ENCODE results near the gene COG1. TPM values are rescaled to one million over a fixed set of nuclear protein-coding genes. Genes with fewer than 3 reads are reported as not detected.
A peak's percentile ranks its signal among the peaks of the same experiment; 100 is the strongest.

The COG1 gene
- polyA plus RNA-seq, 1 of the 3 experiments (the other 2 are of a cell fraction), result 52.8 TPM

GRCh38 chr17:73227944-73228343 is 35.1 kb downstream of the COG1 start:
- Histone ChIP-seq H3K4me2 (peak overlapping the region; percentile 49), H3K27ac (ENCODE audit: low read depth in 2 of 2, low read length in 1 of 2) (peak overlapping the region; percentile 30 to 42), H3F3A (replicated peaks; ENCODE audit: insufficient read depth) (peaks cover 27% of the 10 kb centered on the region), H3K9me3 (no peaks in the 10 kb centered on the region), H2AFZ (ENCODE audit: low read depth) (no peak overlapping the region), H3K4me1 (ENCODE audit: control insufficient read depth in 1 of 2, insufficient read depth in 2 of 2, low read depth in 1 of 2, low read length in 1 of 2) (peaks cover 25 to 35% of the 10 kb centered on the region in 2 experiments), H4K20me1 (ENCODE audit: insufficient read depth) (peaks cover 37% of the 10 kb centered on the region), H3K4me3 (ENCODE audit: low read depth in 2 of 2, low read length in 1 of 2) (no peak overlapping the region), H3K36me3 (replicated peaks in 1 of 2; ENCODE audit: control insufficient read depth in 1 of 2, insufficient read depth in 2 of 2, low read length in 1 of 2) (peaks cover 3 to 5% of the 10 kb centered on the region in 2 experiments), H3K9me2 (no peaks in the 10 kb centered on the region), H3K79me2 (ENCODE audit: insufficient read depth) (peaks cover 93% of the 10 kb centered on the region), H3K9ac (no peak overlapping the region), H3K27me3 (ENCODE audit: insufficient read depth) (no peaks in the 10 kb centered on the region)
- DNase-seq, result no peak
- TF ChIP-seq JUND (IDR thresholded peaks at IDR 0.05) (no peak), TEAD4 (IDR thresholded peaks at IDR 0.05; ENCODE audit: borderline replicate concordance, insufficient read depth) (no peak), TCF12 (IDR thresholded peaks at IDR 0.05) (no peak), FOSL2 (IDR thresholded peaks at IDR 0.05; ENCODE audit: borderline replicate concordance, low read depth) (no peak), RXRA (IDR thresholded peaks at IDR 0.05; ENCODE audit: borderline replicate concordance, low read depth) (no peak), ELF1 (IDR thresholded peaks at IDR 0.05) (no peak), RCOR1 (IDR thresholded peaks at IDR 0.05; ENCODE audit: low read length) (no peak), IRF3 (IDR thresholded peaks at IDR 0.05; ENCODE audit: low read depth, low read length) (no peak), MXI1 (IDR thresholded peaks at IDR 0.05; ENCODE audit: low read depth, low read length) (no peak), NRF1 (IDR thresholded peaks at IDR 0.05; ENCODE audit: low read depth, low read length) (no peak), EZH2phosphoT487 (IDR thresholded peaks at IDR 0.05; ENCODE audit: borderline replicate concordance, low read depth) (no peak), NFIC (IDR thresholded peaks at IDR 0.05; ENCODE audit: borderline replicate concordance) (no peak), POLR2AphosphoS5 (IDR thresholded peaks at IDR 0.05; ENCODE audit: low read depth, low read length) (no peak), EP300 (IDR thresholded peaks at IDR 0.05; ENCODE audit: borderline replicate concordance in 1 of 2, low read depth in 1 of 2, low read length in 1 of 2) (no peak), GABPA (IDR thresholded peaks at IDR 0.05; ENCODE audit: low read depth) (no peak), CHD2 (IDR thresholded peaks at IDR 0.05; ENCODE audit: low read length, partially characterized antibody) (no peak)
- 71% methylated on average over 6 of the region's 6 CpGs for WGBS (ENCODE audit: low lambda C conversion rate)
- POLR2A ChIA-PET, result interaction anchor here (0.8 kb wide), 1 partner anchor 129 kb away, joined by 3 read pairs; no protein-coding TSS in a partner anchor
- CTCF ChIA-PET, result interaction anchor here (0.7 to 2.1 kb wide), 10 partner anchors 8 to 502 kb away, joined by 3 to 11 read pairs (median 6); no protein-coding TSS in a partner anchor

GRCh38 chr17:73228748-73229236 is 35.9 kb downstream of the COG1 start:
- ChIA-PET CTCF (interaction anchor here (1.1 to 2.2 kb wide), 7 partner anchors 17 to 503 kb away, joined by 3 to 11 read pairs (median 6); no protein-coding TSS in a partner anchor), POLR2A (no interaction called here)
- peaks cover 27% of the 10 kb centered on the region for H3F3A ChIP-seq (replicated peaks; ENCODE audit: insufficient read depth)
- H3K79me2 ChIP-seq (ENCODE audit: insufficient read depth), result peaks cover 93% of the 10 kb centered on the region
- no peak overlapping the region for H3K9ac ChIP-seq
- peaks cover 32 to 35% of the 10 kb centered on the region in 2 experiments for H3K4me1 ChIP-seq (ENCODE audit: control insufficient read depth in 1 of 2, insufficient read depth in 2 of 2, low read depth in 1 of 2, low read length in 1 of 2)
- H3K4me3 ChIP-seq (ENCODE audit: low read depth in 2 of 2, low read length in 1 of 2), result no peak overlapping the region
- peaks cover 3 to 5% of the 10 kb centered on the region in 2 experiments for H3K36me3 ChIP-seq (replicated peaks in 1 of 2; ENCODE audit: control insufficient read depth in 1 of 2, insufficient read depth in 2 of 2, low read length in 1 of 2)
- no peaks in the 10 kb centered on the region for H3K9me2 ChIP-seq
- H2AFZ ChIP-seq (ENCODE audit: low read depth), result no peak overlapping the region
- peaks cover 36% of the 10 kb centered on the region for H4K20me1 ChIP-seq (ENCODE audit: insufficient read depth)
- no peak for DNase-seq
- WGBS (ENCODE audit: low lambda C conversion rate), result 8% methylated on average over 2 of the region's 2 CpGs
- H3K27ac ChIP-seq (ENCODE audit: low read depth in 2 of 2, low read length in 1 of 2), result peak overlapping the region; percentile 28 to 42
- H3K9me3 ChIP-seq, result no peaks in the 10 kb centered on the region
- H3K27me3 ChIP-seq (ENCODE audit: insufficient read depth), result no peaks in the 10 kb centered on the region
- peak overlapping the region; percentile 49 for H3K4me2 ChIP-seq
- no peak for TF ChIP-seq EP300 (IDR thresholded peaks at IDR 0.05; ENCODE audit: borderline replicate concordance in 1 of 2, low read depth in 1 of 2, low read length in 1 of 2)
- peak; percentile 43; the same call in 1 of the 2 replicates for TF ChIP-seq JUND (IDR thresholded peaks at IDR 0.05)
- no peak for TF ChIP-seq EZH2phosphoT487 (IDR thresholded peaks at IDR 0.05; ENCODE audit: borderline replicate concordance, low read depth)
- no peak for TF ChIP-seq FOXJ3 (CRISPR knock-in tag; IDR thresholded peaks at IDR 0.05)
- TF ChIP-seq RAD21 (IDR thresholded peaks at IDR 0.05; ENCODE audit: low read length), result no peak
- no peak for TF ChIP-seq USF2 (IDR thresholded peaks at IDR 0.05; ENCODE audit: borderline replicate concordance, low read depth, low read length)
- TF ChIP-seq SMC3 (IDR thresholded peaks at IDR 0.05; ENCODE audit: low read depth, low read length), result no peak
- no peak for TF ChIP-seq MEF2A (IDR thresholded peaks at IDR 0.05; ENCODE audit: borderline replicate concordance, low read depth)
- TF ChIP-seq TCF12 (IDR thresholded peaks at IDR 0.05), result peak; percentile 58
- TF ChIP-seq MXI1 (IDR thresholded peaks at IDR 0.05; ENCODE audit: low read depth, low read length), result no peak
- no peak for TF ChIP-seq ELF1 (IDR thresholded peaks at IDR 0.05)
- no peak for TF ChIP-seq USF1 (IDR thresholded peaks at IDR 0.05; ENCODE audit: borderline replicate concordance, low read depth)
- TF ChIP-seq GATA2 (CRISPR knock-in tag; IDR thresholded peaks at IDR 0.05), result no peak
- no peak for TF ChIP-seq CHD2 (IDR thresholded peaks at IDR 0.05; ENCODE audit: low read length, partially characterized antibody)
- peak; percentile 61; the same call in 1 of the 2 replicates for TF ChIP-seq PBX3 (IDR thresholded peaks at IDR 0.05)
- peak; percentile 70 for TF ChIP-seq FOSL2 (IDR thresholded peaks at IDR 0.05; ENCODE audit: borderline replicate concordance, low read depth)
